ENCODE results near the gene NEDD4L. TPM values are rescaled to one million over a fixed set of nuclear protein-coding genes. Genes with fewer than 3 reads are reported as not detected.

NEDD4L gene
- total and polyA plus RNA-seq, 2 donors = 15.1 to 56.9 TPM

DNA sequence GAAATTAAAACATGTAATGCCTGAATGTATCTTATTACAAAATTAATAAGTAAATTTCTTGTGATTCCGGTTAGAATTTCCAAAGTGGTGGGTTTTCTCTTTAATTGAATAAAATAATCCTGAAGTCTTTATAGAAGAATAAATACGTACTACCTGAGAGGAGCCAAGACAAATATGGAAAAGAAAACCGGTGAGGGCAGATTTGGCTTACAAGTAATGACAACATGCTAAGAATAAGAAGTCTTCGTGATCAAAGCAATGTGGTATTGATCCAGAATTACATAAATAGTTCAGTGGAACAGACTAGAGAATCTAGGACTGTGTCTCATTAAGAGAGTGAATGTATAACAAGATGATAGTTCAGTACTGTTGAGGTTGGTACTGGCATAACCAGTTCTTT, 167.5 kb downstream of the NEDD4L start:
- Histone ChIP-seq H3K4me3 (ENCODE audit: low read depth, low read length) (no peak overlapping the region), H3K27ac (ENCODE audit: low read depth) (no peak overlapping the region), H3K36me3 (ENCODE audit: insufficient read depth) (no peaks in the 10 kb centered on the region), H3K4me1 (ENCODE audit: insufficient read depth) (peaks cover 2% of the 10 kb centered on the region)
- no peak for DNase-seq (ENCODE audit: extremely low spot score)
- 89% methylated on average over 4 of the region's 4 CpGs for WGBS

DNA sequence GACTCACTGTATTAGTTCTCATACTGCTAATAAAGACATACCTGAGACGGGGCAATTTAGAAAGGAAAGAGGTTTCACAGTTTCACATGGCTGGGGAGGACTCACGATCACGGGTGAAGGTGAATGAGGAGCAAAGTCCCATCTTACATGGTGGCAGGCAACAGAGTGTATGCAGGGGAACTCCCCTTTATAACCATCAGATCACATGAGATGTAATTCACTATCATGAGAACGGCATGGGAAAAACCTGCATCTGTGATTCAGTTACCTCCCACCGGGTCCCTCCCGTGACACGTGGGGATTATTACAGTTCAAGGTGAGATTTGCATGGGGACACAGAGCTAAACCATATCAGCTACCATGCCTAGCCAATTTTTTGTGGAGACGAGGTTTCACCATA, 168.2 kb downstream of the NEDD4L start:
- DNase-seq (ENCODE audit: extremely low spot score) = no peak
- peaks cover 4% of the 10 kb centered on the region for H3K4me1 ChIP-seq (ENCODE audit: insufficient read depth)
- H3K36me3 ChIP-seq (ENCODE audit: insufficient read depth) = no peaks in the 10 kb centered on the region
- no peak overlapping the region for H3K27ac ChIP-seq (ENCODE audit: low read depth)
- 88% methylated on average over 8 of the region's 8 CpGs for WGBS
- no peak overlapping the region for H3K4me3 ChIP-seq (ENCODE audit: low read depth, low read length)

DNA sequence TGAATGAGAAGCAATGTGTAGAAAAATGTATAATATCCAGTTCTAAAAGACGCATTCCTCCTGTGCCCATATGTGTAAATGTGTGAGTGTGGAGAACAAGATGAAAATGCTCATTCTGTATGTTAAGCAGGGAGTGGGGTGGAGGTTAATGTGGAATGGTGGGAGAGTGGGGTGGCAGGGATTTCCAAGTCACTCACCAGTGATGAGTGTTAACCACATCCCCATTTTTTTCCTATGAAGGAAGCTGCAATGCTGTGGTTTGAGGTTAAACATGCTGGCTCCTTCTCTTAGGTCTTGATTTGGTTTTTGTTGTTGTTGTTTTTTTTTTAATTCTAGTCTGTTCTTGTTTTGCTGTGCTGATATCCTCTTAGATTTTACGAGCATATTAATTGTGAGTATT, 169.4 kb downstream of the NEDD4L start:
- peaks cover 4% of the 10 kb centered on the region for H3K4me1 ChIP-seq (ENCODE audit: insufficient read depth)
- H3K4me3 ChIP-seq (ENCODE audit: low read depth, low read length) = no peak overlapping the region
- H3K27ac ChIP-seq (ENCODE audit: low read depth) = no peak overlapping the region
- 81% methylated on average over 2 of the region's 2 CpGs for WGBS
- no peaks in the 10 kb centered on the region for H3K36me3 ChIP-seq (ENCODE audit: insufficient read depth)
- DNase-seq (ENCODE audit: extremely low spot score) = no peak

DNA sequence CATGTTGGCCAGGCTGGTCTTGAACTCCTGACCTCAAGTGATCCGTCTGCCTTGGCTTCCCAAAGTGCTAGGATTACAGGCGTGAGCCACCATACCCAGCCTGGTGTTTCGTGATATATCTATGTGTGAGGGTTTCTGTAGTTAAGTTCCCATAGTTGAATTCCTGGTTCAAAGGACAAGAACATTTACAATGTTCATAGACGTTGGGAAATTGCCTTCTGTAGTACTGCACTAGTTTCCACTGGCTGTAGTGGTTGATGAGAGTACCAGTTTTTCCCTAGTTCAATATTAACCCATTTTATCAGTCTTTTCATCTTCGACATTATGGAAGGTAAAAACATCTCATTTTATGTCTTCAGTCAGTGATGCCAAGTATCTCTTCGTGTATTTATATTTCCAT, 171.0 kb downstream of the NEDD4L start:
- Histone ChIP-seq H3K36me3 (ENCODE audit: insufficient read depth) (no peaks in the 10 kb centered on the region), H3K27ac (ENCODE audit: low read depth) (no peak overlapping the region), H3K4me1 (ENCODE audit: insufficient read depth) (peaks cover 4% of the 10 kb centered on the region), H3K4me3 (ENCODE audit: low read depth, low read length) (no peak overlapping the region)
- DNase-seq (ENCODE audit: extremely low spot score) = no peak
- WGBS = 71% methylated on average over 6 of the region's 6 CpGs

DNA sequence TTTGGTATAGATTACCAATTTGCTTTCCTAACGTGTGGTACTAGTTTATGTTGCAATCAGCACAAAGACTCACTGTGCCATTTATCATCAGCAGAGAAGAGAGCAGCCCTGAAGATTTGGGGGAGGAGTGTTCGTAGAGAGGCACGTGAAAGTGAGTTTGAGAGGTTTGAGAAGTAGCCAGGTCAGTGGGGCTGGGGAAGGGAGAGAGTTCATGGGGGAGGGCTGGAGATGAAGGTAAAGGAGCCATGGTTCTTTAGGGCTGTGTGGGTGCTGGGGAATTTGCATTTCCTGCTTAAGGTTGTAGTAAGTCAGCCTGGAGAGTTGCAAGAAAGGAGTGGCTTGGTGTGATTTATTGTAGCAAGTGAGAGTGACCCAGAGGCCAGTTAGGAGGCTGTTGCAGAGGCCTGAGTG, 172.1 kb downstream of the NEDD4L start:
- no peaks in the 10 kb centered on the region for H3K36me3 ChIP-seq (ENCODE audit: insufficient read depth)
- H3K4me1 ChIP-seq (ENCODE audit: insufficient read depth) = peaks cover 4% of the 10 kb centered on the region
- H3K27ac ChIP-seq (ENCODE audit: low read depth) = no peak overlapping the region
- WGBS = 65% methylated on average over 3 of the region's 3 CpGs
- no peak for DNase-seq (ENCODE audit: extremely low spot score)
- H3K4me3 ChIP-seq (ENCODE audit: low read depth, low read length) = no peak overlapping the region

DNA sequence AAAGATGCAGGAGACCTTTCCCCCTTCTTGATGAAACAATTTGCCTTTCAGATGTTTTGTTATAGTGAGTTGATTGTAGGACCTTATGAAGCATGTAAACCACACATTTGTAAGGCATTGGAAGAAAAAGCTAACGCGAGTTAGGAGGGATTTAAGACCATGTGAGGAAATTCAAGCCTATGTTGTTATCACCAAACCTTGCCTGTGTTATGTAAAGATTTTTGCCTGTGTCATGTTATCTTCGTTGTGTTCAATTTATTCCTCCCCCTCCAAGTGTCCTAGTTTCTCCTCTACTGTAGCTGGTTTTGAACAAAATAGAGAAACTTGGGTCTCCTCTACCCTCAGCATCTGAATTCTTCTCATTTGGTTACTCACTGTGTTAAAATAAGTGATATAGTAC, 173.0 kb downstream of the NEDD4L start:
- no peak for DNase-seq (ENCODE audit: extremely low spot score)
- no peak overlapping the region for H3K4me3 ChIP-seq (ENCODE audit: low read depth, low read length)
- H3K27ac ChIP-seq (ENCODE audit: low read depth) = no peak overlapping the region
- no peaks in the 10 kb centered on the region for H3K36me3 ChIP-seq (ENCODE audit: insufficient read depth)
- peaks cover 4% of the 10 kb centered on the region for H3K4me1 ChIP-seq (ENCODE audit: insufficient read depth)
- WGBS = 57% methylated on average over 3 of the region's 3 CpGs

DNA sequence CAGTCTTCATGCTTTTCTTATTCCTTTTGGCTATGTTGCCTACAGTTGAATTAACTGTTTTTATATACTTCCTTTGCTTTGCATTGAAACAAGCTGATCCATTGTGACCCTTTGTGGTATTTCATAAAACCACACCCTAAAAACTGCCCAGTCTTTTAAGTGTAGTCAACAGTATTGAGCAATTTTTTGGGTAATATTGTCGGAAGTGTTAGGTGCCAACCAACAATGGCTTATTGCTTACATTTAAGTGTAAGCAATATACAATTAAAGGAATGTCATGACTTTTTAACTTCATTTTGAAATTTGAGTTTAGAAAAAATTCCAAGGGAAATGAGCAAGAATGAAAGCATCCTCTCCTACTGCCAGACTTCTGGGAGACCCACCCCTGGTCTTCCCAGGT, 174.1 kb downstream of the NEDD4L start:
- no peak overlapping the region for H3K27ac ChIP-seq (ENCODE audit: low read depth)
- no peaks in the 10 kb centered on the region for H3K36me3 ChIP-seq (ENCODE audit: insufficient read depth)
- 68% methylated on average over 1 of the region's 1 CpG for WGBS

DNA sequence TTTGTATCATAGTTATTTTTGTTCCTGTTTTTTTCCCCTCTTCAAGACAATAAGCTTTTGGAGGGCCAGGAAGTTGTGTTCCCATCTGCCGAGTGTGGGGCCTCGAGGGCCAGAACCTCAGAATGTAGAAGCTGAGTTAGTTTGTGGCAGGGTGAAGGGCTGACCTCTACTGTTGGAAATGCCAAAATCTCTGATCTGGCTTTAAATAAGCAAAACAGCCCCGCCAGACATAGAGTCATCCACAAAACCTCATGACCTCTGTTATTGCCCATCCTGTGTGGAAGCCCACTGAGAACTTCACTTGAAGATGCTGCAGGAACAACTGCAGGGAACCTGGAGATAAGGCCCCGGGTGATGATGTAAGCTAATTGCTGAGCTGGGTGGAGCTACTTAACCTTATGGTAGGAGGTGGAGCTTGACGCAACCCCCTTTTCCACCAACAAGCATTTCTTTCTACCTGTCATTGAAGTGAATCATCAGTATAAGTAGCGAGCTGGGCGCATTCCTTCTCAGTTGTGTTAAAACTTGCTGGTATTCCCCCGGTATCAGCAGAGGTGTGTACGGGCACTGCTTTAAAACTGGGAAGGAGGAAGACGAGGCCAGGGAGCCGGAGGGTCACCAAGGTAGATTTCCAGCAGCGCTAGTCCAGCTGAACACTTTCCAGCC, 177.2 kb downstream of the NEDD4L start:
- H3K4me1 ChIP-seq (ENCODE audit: insufficient read depth) = peaks cover 5% of the 10 kb centered on the region
- peak; percentile 63 for DNase-seq (ENCODE audit: extremely low spot score)
- H3K36me3 ChIP-seq (ENCODE audit: insufficient read depth) = no peaks in the 10 kb centered on the region
- H3K27ac ChIP-seq (ENCODE audit: low read depth) = peak overlapping the region; percentile 67
- H3K4me3 ChIP-seq (ENCODE audit: low read depth, low read length) = peak overlapping the region; percentile 4
- 84% methylated on average over 12 of the region's 12 CpGs for WGBS

More for the DNA sequence above, 174.1 kb downstream of the NEDD4L start:
- no peak for DNase-seq (ENCODE audit: extremely low spot score)
- peaks cover 4% of the 10 kb centered on the region for H3K4me1 ChIP-seq (ENCODE audit: insufficient read depth)
- no peak overlapping the region for H3K4me3 ChIP-seq (ENCODE audit: low read depth, low read length)

DNA sequence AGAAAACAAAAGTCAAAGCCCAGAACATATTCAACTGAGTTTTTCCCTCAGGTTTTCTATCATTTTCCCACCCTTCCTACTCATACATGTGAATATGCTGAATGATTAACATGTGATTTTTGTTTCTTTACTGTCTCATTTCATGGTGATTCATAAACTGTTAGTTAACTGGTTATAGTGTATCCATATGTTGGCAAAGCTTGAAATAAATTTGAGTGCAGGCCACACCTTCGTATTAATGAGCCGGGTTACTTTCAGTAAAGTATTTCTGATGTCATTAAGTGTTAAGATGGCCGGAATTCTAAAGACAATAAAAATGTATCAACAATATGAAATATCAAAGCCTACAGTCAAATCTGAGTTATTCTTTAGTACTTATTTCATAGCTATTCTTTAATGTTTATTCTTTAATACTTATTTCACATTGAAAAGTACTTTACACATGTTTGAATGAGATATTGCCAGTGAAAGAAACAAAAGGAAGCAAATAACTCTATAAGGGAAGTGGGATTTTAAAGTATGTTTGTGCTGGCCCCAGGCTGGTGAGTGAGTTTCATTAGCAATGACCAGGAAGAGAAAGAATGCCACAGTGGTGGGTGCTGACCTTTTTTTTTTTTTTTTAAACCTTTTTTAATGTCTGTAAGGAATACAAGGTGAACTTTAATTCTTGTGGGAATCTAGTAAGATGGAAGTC, 178.6 kb downstream of the NEDD4L start:
- Histone ChIP-seq H3K36me3 (ENCODE audit: insufficient read depth) (no peaks in the 10 kb centered on the region), H3K4me1 (ENCODE audit: insufficient read depth) (peaks cover 1% of the 10 kb centered on the region), H3K27ac (ENCODE audit: low read depth) (no peak overlapping the region), H3K4me3 (ENCODE audit: low read depth, low read length) (no peak overlapping the region)
- no peak for DNase-seq (ENCODE audit: extremely low spot score)
- WGBS = 61% methylated on average over 3 of the region's 3 CpGs

DNA sequence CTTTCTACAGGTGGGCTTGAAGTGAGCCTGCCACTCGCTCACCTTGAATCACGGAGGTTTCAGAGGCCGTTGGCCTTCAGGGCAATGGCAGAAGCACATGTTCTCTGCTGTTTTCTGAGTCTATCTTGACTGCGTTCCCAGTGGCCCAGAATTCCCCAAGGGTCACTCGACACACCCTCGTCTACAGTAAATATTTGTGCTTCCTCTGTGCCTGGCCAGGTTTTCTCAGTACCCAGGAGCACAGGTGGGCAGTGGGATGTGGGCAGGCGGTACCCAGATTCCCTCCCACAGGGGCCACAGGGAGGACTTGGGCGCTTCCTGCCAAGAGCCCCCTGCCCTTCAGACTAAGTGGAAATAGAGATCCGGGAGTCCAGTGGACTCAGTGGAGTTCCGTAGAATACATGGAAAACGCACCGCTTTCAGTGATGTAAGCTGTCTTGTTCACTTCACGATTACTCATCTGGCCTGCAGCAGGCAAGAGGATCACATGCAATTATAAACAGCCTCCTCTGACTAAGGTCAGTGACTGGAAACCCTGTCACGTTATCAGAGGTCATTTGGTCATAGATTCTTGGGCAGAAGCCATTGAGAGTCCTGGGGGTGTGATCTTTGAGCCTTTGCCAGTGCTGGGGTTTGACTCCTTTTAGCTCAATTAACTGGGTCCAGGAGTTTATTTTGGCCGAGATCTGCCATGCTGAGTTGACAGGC, 179.8 kb downstream of the NEDD4L start:
- Histone ChIP-seq H3K4me3 (ENCODE audit: low read depth, low read length) (no peak overlapping the region), H3K36me3 (ENCODE audit: insufficient read depth) (no peaks in the 10 kb centered on the region), H3K27ac (ENCODE audit: low read depth) (peak overlapping the region; percentile 92), H3K4me1 (ENCODE audit: insufficient read depth) (peaks cover 1% of the 10 kb centered on the region)
- no peak for DNase-seq (ENCODE audit: extremely low spot score)
- WGBS = 63% methylated on average over 15 of the region's 15 CpGs

DNA sequence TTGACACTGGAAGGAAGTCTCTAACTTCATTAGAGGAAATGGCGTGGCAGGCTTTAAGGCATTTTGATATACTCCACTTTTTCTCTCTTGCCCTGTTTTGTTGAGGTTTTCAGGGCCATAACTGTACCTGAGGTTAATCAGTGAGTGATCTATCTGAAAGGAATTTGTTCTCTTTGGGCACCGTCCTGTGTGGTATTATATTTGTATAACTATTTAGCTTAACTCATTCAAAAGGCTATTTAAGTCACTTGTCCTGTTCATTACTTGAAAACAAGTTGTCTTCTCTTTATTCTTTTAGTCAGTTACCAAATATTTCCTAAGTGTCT, 180.4 kb downstream of the NEDD4L start:
- no peaks in the 10 kb centered on the region for H3K36me3 ChIP-seq (ENCODE audit: insufficient read depth)
- peaks cover 1% of the 10 kb centered on the region for H3K4me1 ChIP-seq (ENCODE audit: insufficient read depth)
- peak overlapping the region; percentile 86 for H3K27ac ChIP-seq (ENCODE audit: low read depth)
- H3K4me3 ChIP-seq (ENCODE audit: low read depth, low read length) = no peak overlapping the region
- DNase-seq (ENCODE audit: extremely low spot score) = no peak
- WGBS = 48% methylated on average over 2 of the region's 2 CpGs

DNA sequence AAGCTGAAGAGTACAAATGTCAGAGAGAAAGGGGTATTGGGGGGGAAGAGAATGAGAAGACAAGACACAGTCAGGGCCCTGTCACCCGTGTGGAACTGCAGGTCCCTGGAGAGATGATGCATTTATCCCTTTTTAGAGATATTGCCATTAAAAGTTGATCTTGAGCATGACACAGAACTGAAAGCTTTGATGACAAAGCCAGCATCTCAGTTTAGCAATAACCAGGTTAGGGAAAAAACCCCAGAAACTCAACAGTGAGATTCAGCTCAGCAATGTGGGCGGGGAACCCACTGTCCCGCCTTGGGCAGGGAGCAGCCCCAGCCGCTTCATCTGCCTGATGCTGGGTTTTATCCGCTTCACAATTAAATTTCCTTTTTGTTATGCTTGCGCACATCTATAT, 181.1 kb downstream of the NEDD4L start:
- H3K4me1 ChIP-seq (ENCODE audit: insufficient read depth) = peaks cover 1% of the 10 kb centered on the region
- DNase-seq (ENCODE audit: extremely low spot score) = no peak
- H3K27ac ChIP-seq (ENCODE audit: low read depth) = no peak overlapping the region
- H3K4me3 ChIP-seq (ENCODE audit: low read depth, low read length) = no peak overlapping the region
- H3K36me3 ChIP-seq (ENCODE audit: insufficient read depth) = no peaks in the 10 kb centered on the region
- WGBS = 93% methylated on average over 6 of the region's 6 CpGs

DNA sequence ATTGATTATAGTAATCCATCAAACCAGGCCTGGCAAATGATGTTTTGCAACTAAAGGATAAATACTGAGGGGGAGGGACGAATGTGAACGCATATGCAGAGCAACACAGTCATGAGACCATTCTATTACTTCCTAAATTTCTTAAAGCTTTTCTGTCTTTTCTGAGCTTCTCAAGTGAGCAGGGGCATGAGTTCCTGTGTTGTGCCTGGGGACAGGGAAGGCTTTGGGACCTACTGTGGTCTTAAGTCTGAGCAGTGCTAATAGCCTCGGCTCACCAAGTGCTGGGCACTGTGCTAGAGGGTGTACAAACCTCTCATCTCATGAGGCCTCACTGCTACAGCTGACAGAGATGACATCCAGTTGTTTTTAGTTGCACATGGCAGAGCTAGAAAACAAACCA, 182.4 kb downstream of the NEDD4L start:
- DNase-seq (ENCODE audit: extremely low spot score) = no peak
- H3K4me1 ChIP-seq (ENCODE audit: insufficient read depth) = peaks cover 1% of the 10 kb centered on the region
- 79% methylated on average over 3 of the region's 3 CpGs for WGBS
- H3K36me3 ChIP-seq (ENCODE audit: insufficient read depth) = no peaks in the 10 kb centered on the region
- no peak overlapping the region for H3K4me3 ChIP-seq (ENCODE audit: low read depth, low read length)
- H3K27ac ChIP-seq (ENCODE audit: low read depth) = no peak overlapping the region

DNA sequence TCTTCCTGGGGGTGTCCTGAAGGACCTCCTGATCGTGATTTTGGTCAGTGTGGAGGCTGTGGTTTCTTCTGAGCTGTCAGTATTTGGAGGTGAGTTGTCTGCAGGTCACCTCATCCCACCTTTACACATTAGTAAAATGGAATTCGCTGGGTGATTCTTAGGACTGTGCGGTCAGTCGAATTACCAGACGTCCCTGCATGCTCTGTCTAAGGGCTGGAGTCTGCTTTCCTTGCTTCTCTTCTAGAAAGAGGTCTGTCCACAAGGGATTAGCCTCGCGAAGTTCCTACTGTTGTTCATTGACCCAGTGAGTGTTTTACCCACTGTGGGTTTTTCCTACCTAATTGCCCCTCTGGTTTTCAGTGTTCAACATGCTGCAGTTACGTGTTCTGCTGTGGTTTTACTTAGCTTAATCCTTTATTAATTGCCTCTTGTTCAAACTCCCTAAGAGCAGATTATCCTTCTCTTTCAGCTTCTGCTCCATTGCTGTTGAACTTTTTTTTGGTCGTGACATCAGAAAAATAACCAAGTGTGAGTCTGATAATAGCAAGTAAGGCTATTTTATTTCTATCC, 183.4 kb downstream of the NEDD4L start:
- 91% methylated on average over 9 of the region's 9 CpGs for WGBS
- peaks cover 1% of the 10 kb centered on the region for H3K4me1 ChIP-seq (ENCODE audit: insufficient read depth)
- no peak overlapping the region for H3K27ac ChIP-seq (ENCODE audit: low read depth)
- DNase-seq (ENCODE audit: extremely low spot score) = no peak
- no peak overlapping the region for H3K4me3 ChIP-seq (ENCODE audit: low read depth, low read length)
- no peaks in the 10 kb centered on the region for H3K36me3 ChIP-seq (ENCODE audit: insufficient read depth)
